Measurements from ENCODE around the gene CAMK4.
A peak's percentile ranks its signal among the peaks of the same experiment; 100 is the strongest.

Gene CAMK4

GRCh38 chr5:111412593-111412992 lies 188.4 kb downstream of the CAMK4 start:
- FAIRE-seq: no peak
- TF ChIP-seq POLR2A (IDR thresholded peaks at IDR 0.05; ENCODE audit: low read depth, low read length) (no peak), POLR2AphosphoS5 (IDR thresholded peaks at IDR 0.05; ENCODE audit: low read depth, low read length) (no peak), TAF1 (IDR thresholded peaks at IDR 0.05; ENCODE audit: borderline replicate concordance, low read depth, low read length) (no peak)
- DNase-seq (ENCODE audit: insufficient read length): no peak

- no peak for TF ChIP-seq TAF1 (IDR thresholded peaks at IDR 0.05; ENCODE audit: borderline replicate concordance, low read depth, low read length)
- no peak for TF ChIP-seq POLR2A (IDR thresholded peaks at IDR 0.05; ENCODE audit: low read depth, low read length)
- TF ChIP-seq POLR2AphosphoS5 (IDR thresholded peaks at IDR 0.05; ENCODE audit: low read depth, low read length): no peak
- FAIRE-seq: no peak
Measured at GRCh38 chr5:111415053-111415452, 190.9 kb downstream of the CAMK4 start.

DNA sequence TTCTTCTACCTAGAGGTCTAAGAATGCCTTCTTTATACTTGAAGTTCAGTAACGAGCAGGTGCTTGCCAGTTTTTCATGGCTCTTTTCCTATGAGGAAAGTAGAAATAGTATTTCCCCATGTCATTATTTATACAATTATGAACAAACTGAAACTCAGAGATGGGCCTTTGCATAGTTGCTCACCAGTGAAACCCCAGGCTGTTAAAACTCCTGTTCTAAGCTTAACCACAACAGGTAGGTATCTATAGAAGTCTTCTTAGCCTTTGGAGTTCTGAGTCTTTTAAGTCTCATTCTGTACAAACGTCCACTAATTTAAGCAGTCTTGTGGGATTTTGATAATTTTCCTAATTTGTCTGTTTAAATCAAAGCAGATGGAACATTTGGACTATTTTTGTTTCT lies 198.1 kb downstream of the CAMK4 start:
- no peak for DNase-seq (ENCODE audit: insufficient read length)
- FAIRE-seq: peak; percentile 70
- TF ChIP-seq POLR2AphosphoS5 (IDR thresholded peaks at IDR 0.05; ENCODE audit: low read depth, low read length) (no peak), TAF1 (IDR thresholded peaks at IDR 0.05; ENCODE audit: borderline replicate concordance, low read depth, low read length) (no peak), POLR2A (IDR thresholded peaks at IDR 0.05; ENCODE audit: low read depth, low read length) (no peak)

More at GRCh38 chr5:111415053-111415452, 190.9 kb downstream of the CAMK4 start:
- DNase-seq (ENCODE audit: insufficient read length): no peak

- DNase-seq (ENCODE audit: insufficient read length) (no peak), FAIRE-seq (peak; percentile 38)
- TF ChIP-seq POLR2A (IDR thresholded peaks at IDR 0.05; ENCODE audit: low read depth, low read length) (no peak), POLR2AphosphoS5 (IDR thresholded peaks at IDR 0.05; ENCODE audit: low read depth, low read length) (no peak), TAF1 (IDR thresholded peaks at IDR 0.05; ENCODE audit: borderline replicate concordance, low read depth, low read length) (no peak)
Measured at GRCh38 chr5:111422747-111423720, 198.8 kb downstream of the CAMK4 start.

GRCh38 chr5:111425205-111425604 lies 201.0 kb downstream of the CAMK4 start:
- DNase-seq (ENCODE audit: insufficient read length) (no peak), FAIRE-seq (no peak)
- TF ChIP-seq POLR2AphosphoS5 (IDR thresholded peaks at IDR 0.05; ENCODE audit: low read depth, low read length): no peak
- TF ChIP-seq TAF1 (IDR thresholded peaks at IDR 0.05; ENCODE audit: borderline replicate concordance, low read depth, low read length): no peak
- TF ChIP-seq POLR2A (IDR thresholded peaks at IDR 0.05; ENCODE audit: low read depth, low read length): no peak

- TF ChIP-seq POLR2AphosphoS5 (IDR thresholded peaks at IDR 0.05; ENCODE audit: low read depth, low read length) (no peak), POLR2A (IDR thresholded peaks at IDR 0.05; ENCODE audit: low read depth, low read length) (no peak), TAF1 (IDR thresholded peaks at IDR 0.05; ENCODE audit: borderline replicate concordance, low read depth, low read length) (no peak)
- no peak for DNase-seq (ENCODE audit: insufficient read length)
- no peak for FAIRE-seq
Measured at GRCh38 chr5:111427762-111428161, 203.6 kb downstream of the CAMK4 start.

- TF ChIP-seq POLR2A (IDR thresholded peaks at IDR 0.05; ENCODE audit: low read depth, low read length) (no peak), TAF1 (IDR thresholded peaks at IDR 0.05; ENCODE audit: borderline replicate concordance, low read depth, low read length) (no peak), POLR2AphosphoS5 (IDR thresholded peaks at IDR 0.05; ENCODE audit: low read depth, low read length) (no peak)
- FAIRE-seq (no peak), DNase-seq (ENCODE audit: insufficient read length) (no peak)
Measured at GRCh38 chr5:111432883-111433536, 208.8 kb downstream of the CAMK4 start.

- FAIRE-seq (no peak), DNase-seq (ENCODE audit: insufficient read length) (no peak)
- TF ChIP-seq POLR2A (IDR thresholded peaks at IDR 0.05; ENCODE audit: low read depth, low read length) (no peak), TAF1 (IDR thresholded peaks at IDR 0.05; ENCODE audit: borderline replicate concordance, low read depth, low read length) (no peak), POLR2AphosphoS5 (IDR thresholded peaks at IDR 0.05; ENCODE audit: low read depth, low read length) (no peak)
Measured at GRCh38 chr5:111434800-111435199, 210.6 kb downstream of the CAMK4 start.

GRCh38 chr5:111439473-111440075 lies 215.4 kb downstream of the CAMK4 start:
- FAIRE-seq (no peak), DNase-seq (ENCODE audit: insufficient read length) (no peak)
- TF ChIP-seq POLR2A (IDR thresholded peaks at IDR 0.05; ENCODE audit: low read depth, low read length): no peak
- no peak for TF ChIP-seq TAF1 (IDR thresholded peaks at IDR 0.05; ENCODE audit: borderline replicate concordance, low read depth, low read length)
- TF ChIP-seq POLR2AphosphoS5 (IDR thresholded peaks at IDR 0.05; ENCODE audit: low read depth, low read length): no peak

DNA sequence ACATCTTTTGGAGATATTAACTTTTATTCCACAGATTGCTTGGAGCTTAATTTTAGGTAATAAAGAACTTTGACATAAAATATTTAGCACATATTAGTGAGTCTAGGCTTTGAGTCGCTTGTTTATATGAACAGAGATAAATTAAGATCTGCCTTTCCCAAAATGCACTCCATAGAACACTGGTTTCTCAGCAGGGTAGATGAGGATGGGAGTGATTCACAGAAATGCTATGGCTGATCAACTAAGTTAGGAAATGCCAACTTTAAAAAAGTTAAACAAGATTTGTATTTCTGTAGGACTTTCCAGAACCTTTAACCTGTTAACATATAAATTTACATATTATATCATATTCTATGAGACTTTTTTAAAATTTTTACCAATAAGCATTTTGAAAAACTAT lies 222.9 kb downstream of the CAMK4 start:
- DNase-seq (ENCODE audit: insufficient read length) (no peak), FAIRE-seq (peak; percentile 14)
- TF ChIP-seq POLR2A (IDR thresholded peaks at IDR 0.05; ENCODE audit: low read depth, low read length) (no peak), TAF1 (IDR thresholded peaks at IDR 0.05; ENCODE audit: borderline replicate concordance, low read depth, low read length) (no peak), POLR2AphosphoS5 (IDR thresholded peaks at IDR 0.05; ENCODE audit: low read depth, low read length) (no peak)

DNA sequence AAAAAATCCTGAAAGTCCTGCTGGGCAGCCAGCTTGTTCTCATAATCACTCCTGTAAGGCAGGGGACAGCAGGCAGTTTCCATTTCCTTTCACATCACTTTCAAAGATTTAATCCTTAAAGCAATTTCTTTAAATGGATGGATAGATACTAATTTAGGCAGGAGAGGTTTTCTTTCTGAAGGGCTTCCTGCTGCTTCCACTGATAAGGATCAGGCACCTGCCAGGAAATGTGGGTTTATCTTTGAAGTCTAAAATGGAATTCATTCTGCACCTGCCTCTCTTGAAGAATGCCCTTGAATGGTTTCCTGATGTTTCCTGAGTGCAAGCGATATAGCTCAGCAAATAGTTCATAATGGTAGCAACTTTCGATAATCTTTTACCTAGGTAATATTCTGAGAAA lies 223.6 kb downstream of the CAMK4 start:
- TF ChIP-seq TAF1 (IDR thresholded peaks at IDR 0.05; ENCODE audit: borderline replicate concordance, low read depth, low read length) (no peak), POLR2AphosphoS5 (IDR thresholded peaks at IDR 0.05; ENCODE audit: low read depth, low read length) (no peak), POLR2A (IDR thresholded peaks at IDR 0.05; ENCODE audit: low read depth, low read length) (no peak)
- DNase-seq (ENCODE audit: insufficient read length): no peak
- FAIRE-seq: no peak
